GM12878 (cell line): ENCODE data around the gene FFAR3. TPM values are rescaled to one million over a fixed set of nuclear protein-coding genes. Genes with fewer than 3 reads are reported as not detected.

Experiments used
- ATF2 ChIP-seq: IDR thresholded peaks from 2 replicates; pipeline ENCODE4 v1.6.1; 2012; ENCODE audit warnings: low read length, inconsistent platforms
- BCL3 ChIP-seq: IDR thresholded peaks from 2 replicates; pipeline ENCODE4 v1.6.1; 2011; ENCODE audit warnings: borderline replicate concordance, low read depth, mild to moderate bottlenecking, moderate library complexity, low read length; ENCODE audit not compliant: insufficient read depth, poor library complexity, severe bottlenecking
- IRF4 ChIP-seq: IDR thresholded peaks from 2 replicates; pipeline ENCODE4 v1.6.1; 2011; ENCODE audit warnings: low read depth, low read length
- JUND ChIP-seq: IDR thresholded peaks from 2 replicates; pipeline ENCODE4 v1.6.1; 2012; ENCODE audit warnings: low read depth, mild to moderate bottlenecking, low read length, improper control_type of control experiment, moderate library complexity
- NBN ChIP-seq: fragments of 450-650 bp; IDR thresholded peaks from 2 replicates; pipeline ENCODE4 v1.6.1; 2016
- POLR2AphosphoS2 ChIP-seq: IDR thresholded peaks from 2 replicates; pipeline ENCODE4 v1.6.1; 2011; ENCODE audit warnings: low read depth, mild to moderate bottlenecking, low read length, improper control_type of control experiment, moderate library complexity
- RELB ChIP-seq: fragments of 450-650 bp; IDR thresholded peaks from 2 replicates; pipeline ENCODE4 v1.6.1; 2017; ENCODE audit warnings: low read depth, mild to moderate bottlenecking, moderate library complexity
- SRF ChIP-seq, 2 experiments: IDR thresholded peaks; 2 replicates each; pipeline ENCODE4 v1.6.1; 2011; ENCODE audit warnings: low read depth in 2 of 2, low read length in 2 of 2, mild to moderate bottlenecking in 1 of 2, moderate library complexity in 1 of 2
- polyA plus RNA-seq, 11 experiments: library from polyadenylated mRNA; depleted of rRNA in 4 of 11; unstranded in 6 of 11; stranded (reverse) in 5 of 11; fragments of >200 nt; fragmentation: Nextera tagmentation in 4 of 11; fragmentation: Illumina TruSeq in 1 of 11; extraction: Ambion mirVana in 4 of 11; extraction: Trizol in 1 of 11; gene quantifications; 1 replicate in 1 of 11; 2 replicates in 10 of 11; pipeline versions ENCODE4 v1.2.1 to v1.2.3, GENCODE V29; 2011 to 2016; ENCODE audit warnings: inconsistent platforms in 2 of 11, missing spikeins in 2 of 11, low read depth in 1 of 11
- total RNA-seq, 4 experiments: library from RNA; depleted of rRNA in 3 of 4; stranded (reverse); fragments of >200 nt in 3 of 4; fragmentation: Illumina TruSeq in 1 of 4; extraction: Trizol in 1 of 4; gene quantifications; 2 replicates each; pipeline versions ENCODE4 v1.2.1 to v1.2.3, GENCODE V29; 2013 to 2021

Gene FFAR3
- total and polyA plus RNA-seq, 10 of the 15 experiments (the other 5 are each of a cell fraction or from before 2014, with no cell fraction given), result 0.15 to 0.18 TPM; not detected in 8

- TF ChIP-seq RELB (peak; percentile 72; the same call in 1 of the 2 replicates), BCL3 (peak; percentile 75), ATF2 (peak; percentile 91), IRF4 (peak; percentile 97), SRF (IDR thresholded peaks at IDR 0.05; ENCODE audit: low read depth in 2 of 2, low read length in 2 of 2) (no peak), JUND (peak; percentile 85), NBN (peak; percentile 59; the same call in 1 of the 2 replicates), POLR2AphosphoS2 (no peak)
Observed at GRCh38 chr19:35404879-35405622, 46.8 kb downstream of the FFAR3 start (continued).
